HepG2 (cell line): ENCODE data around the gene PEX5L. TPM values are rescaled to one million over a fixed set of nuclear protein-coding genes. Genes with fewer than 3 reads are reported as not detected.

ENCODE experiments used
- ATAC-seq: fragments of 200-7000 bp; cut with Tn5 transposase; 3 replicates; pipeline ENCODE4 v1.9.1; 2020; ENCODE audit warnings: mild to moderate bottlenecking, moderate library complexity
- BruUV-seq: library from RNA; stranded (reverse); fragments of 400-500 nt; replicated peaks from 2 replicates; lab custom pipeline; 2021; lab: Mats Ljungman, UMichigan
- CTCF ChIA-PET: fragments of 300-600 bp; formaldehyde crosslinking; extraction: SDS; loops from one replicate; lab custom pipeline; 2021; ENCODE audit warnings: low total read pairs, inconsistent platforms, low intra/inter-chr PET ratio; lab: Yijun Ruan, JAX
- POLR2A ChIA-PET: fragments of 350-600 bp; sonication (Branson Sonifier 250); formaldehyde crosslinking; loops from one replicate; lab custom pipeline; 2020; ENCODE audit warnings: antibody characterized with exemption, inconsistent platforms; lab: Yijun Ruan, JAX
- DNase-seq: peaks from one replicate; pipeline ENCODE4 v3.0.0-alpha.2; 2015; ENCODE audit warnings: low spot score
- FAIRE-seq: peaks from 3 replicates; lab custom pipeline; 2011; peaks lifted over from hg19 to GRCh38; lab: Jason Lieb, UNC
- H2AFZ ChIP-seq: one replicate; pipeline ENCODE4 v1.6.1; 2011; ENCODE audit warnings: low read length, inconsistent platforms
- H3K27ac ChIP-seq: fragments of 300-600 bp; 3 replicates; pipeline ENCODE4 v1.8.0; 2011; ENCODE audit warnings: mixed run types, mild to moderate bottlenecking, mixed read lengths, low read length, inconsistent platforms; ENCODE audit not compliant: insufficient read depth; ENCODE audit errors: extremely low read length
- H3K27me3 ChIP-seq, 2 experiments: fragments of 200-600 bp in 1 of 2; 2 replicates in 1 of 2; 3 replicates in 1 of 2; pipeline versions ENCODE4 v1.6.0 to v1.8.0; 2011; ENCODE audit warnings: low read length in 2 of 2, mild to moderate bottlenecking in 2 of 2, moderate library complexity in 2 of 2, inconsistent platforms in 1 of 2; ENCODE audit not compliant: insufficient read depth in 2 of 2, control insufficient read depth in 1 of 2
- H3K36me3 ChIP-seq, 2 experiments: fragments of 200-600 bp in 1 of 2; replicated peaks in 1 of 2; 2 replicates in 1 of 2; 3 replicates in 1 of 2; pipeline versions ENCODE4 v1.5.1 to v1.8.0; 2011; ENCODE audit warnings: low read length in 2 of 2, inconsistent platforms in 1 of 2; ENCODE audit not compliant: insufficient read depth in 2 of 2, control insufficient read depth in 1 of 2
- H3K4me1 ChIP-seq: 2 replicates; pipeline ENCODE4 v1.5.1; 2012; ENCODE audit warnings: low read length, inconsistent platforms; ENCODE audit not compliant: insufficient read depth
- H3K4me2 ChIP-seq: 2 replicates; pipeline ENCODE4 v1.6.0; 2011; ENCODE audit warnings: low read depth, low read length, inconsistent platforms
- H3K4me3 ChIP-seq, 3 experiments: fragments of 200-600 bp in 1 of 3; sonication (generic), shearing (Covaris generic) in 1 of 3; replicated peaks in 1 of 3; 2 replicates each; pipeline ENCODE4 v1.5.1; 2011 to 2016; ENCODE audit warnings: low read length in 3 of 3, inconsistent platforms in 2 of 3, low read depth in 2 of 3, mild to moderate bottlenecking in 2 of 3, control low read depth in 1 of 3, mixed read lengths in 1 of 3; ENCODE audit not compliant: insufficient read depth in 1 of 3
- H3K79me2 ChIP-seq: one replicate; pipeline ENCODE4 v1.6.1; 2011; ENCODE audit warnings: low read length, inconsistent platforms; ENCODE audit not compliant: insufficient read depth
- H3K9ac ChIP-seq: 2 replicates; pipeline ENCODE4 v1.6.0; 2011; ENCODE audit warnings: mild to moderate bottlenecking, low read depth, low read length, inconsistent platforms; ENCODE audit not compliant: insufficient read depth
- H3K9me3 ChIP-seq: 2 replicates; pipeline ENCODE4 v1.5.1; 2012; ENCODE audit warnings: mild to moderate bottlenecking, low read length
- H4K20me1 ChIP-seq: 2 replicates; pipeline ENCODE4 v1.6.0; 2011; ENCODE audit warnings: inconsistent platforms, mild to moderate bottlenecking, low read length, moderate library complexity; ENCODE audit not compliant: insufficient read depth
- BHLHE40 ChIP-seq: IDR thresholded peaks from 2 replicates; pipeline ENCODE4 v1.6.1; 2011; ENCODE audit warnings: low read length, improper control_type of control experiment
- HOXA5 ChIP-seq: sonication (generic); formaldehyde crosslinking; IDR thresholded peaks from 2 replicates; pipeline ENCODE4 v1.4.0; 2020; ENCODE audit warnings: missing genetic modification reagents
- HOXA9 ChIP-seq: sonication (generic); formaldehyde crosslinking; IDR thresholded peaks from 2 replicates; pipeline ENCODE4 v1.8.1; 2022; ENCODE audit warnings: missing genetic modification reagents, mild to moderate bottlenecking, moderate library complexity, borderline replicate concordance
- IKZF1 ChIP-seq: fragments of 450-650 bp; IDR thresholded peaks from 2 replicates; pipeline ENCODE4 v1.7.1; 2016
- ISX ChIP-seq: sonication (generic); formaldehyde crosslinking; conservative IDR thresholded peaks from 2 replicates; pipeline ENCODE4 v1.5.0; 2020; ENCODE audit warnings: missing genetic modification reagents
- JUNB ChIP-seq: sonication (generic); formaldehyde crosslinking; IDR thresholded peaks from 2 replicates; pipeline ENCODE4 v1.8.0; 2022; ENCODE audit warnings: missing genetic modification reagents, mild to moderate bottlenecking, borderline replicate concordance
- NFKB2 ChIP-seq: sonication (generic); formaldehyde crosslinking; IDR thresholded peaks from 2 replicates; pipeline ENCODE4 v1.4.0; 2020; ENCODE audit warnings: missing genetic modification reagents, borderline replicate concordance
- NONO ChIP-seq, 2 experiments: fragments of 450-650 bp in 1 of 2; sonication (generic) in 1 of 2; formaldehyde crosslinking in 1 of 2; IDR thresholded peaks in 1 of 2; conservative IDR thresholded peaks in 1 of 2; 2 replicates each; pipeline versions ENCODE4 v1.6.1 to v1.8.0; 2017 to 2022; ENCODE audit warnings: mild to moderate bottlenecking in 1 of 2, missing genetic modification reagents in 1 of 2, moderate library complexity in 1 of 2
- PHF5A ChIP-seq: IDR thresholded peaks from one replicate; pipeline ENCODE4 v1.6.1; 2018; ENCODE audit warnings: low read depth, missing genetic modification reagents; ENCODE audit not compliant: unreplicated experiment
- SAP130 ChIP-seq: IDR thresholded peaks from 2 replicates; pipeline ENCODE4 v1.6.1; 2016; ENCODE audit warnings: low read depth
- SKIL ChIP-seq: sonication (generic); formaldehyde crosslinking; IDR thresholded peaks from 2 replicates; pipeline ENCODE4 v1.8.0; 2022; ENCODE audit warnings: missing genetic modification reagents, mild to moderate bottlenecking, moderate library complexity, borderline replicate concordance
- TSC22D2 ChIP-seq: sonication (generic); formaldehyde crosslinking; IDR thresholded peaks from 2 replicates; pipeline ENCODE4 v1.5.1; 2020; ENCODE audit warnings: missing genetic modification reagents, mild to moderate bottlenecking, borderline replicate concordance
- ZNF607 ChIP-seq: sonication (generic); formaldehyde crosslinking; IDR thresholded peaks from 2 replicates; pipeline ENCODE4 v1.5.1; 2020; ENCODE audit warnings: missing genetic modification reagents, mild to moderate bottlenecking, borderline replicate concordance
- ZNF709 ChIP-seq: sonication (generic); formaldehyde crosslinking; IDR thresholded peaks from 2 replicates; pipeline ENCODE4 v1.5.0; 2020; ENCODE audit warnings: mild to moderate bottlenecking, missing genetic modification reagents
- ZSCAN31 ChIP-seq: sonication (generic); formaldehyde crosslinking; IDR thresholded peaks from 2 replicates; pipeline ENCODE4 v1.5.0; 2020; ENCODE audit warnings: low read depth, mild to moderate bottlenecking, missing genetic modification reagents
- in situ Hi-C: cut with HindIII; loops from 2 replicates; pipeline ENCODE4 v1.10.0; 2017; ENCODE audit warnings: low pct_unique_long_range_greater_than_20kb; ENCODE audit not compliant: extremely low pct_ligation_motif_present
- intact Hi-C: fragments of 100-400 bp; cut with micrococcal nuclease; formaldehyde crosslinking; loops from one replicate; pipeline ENCODE4 v1.10.0; 2022; ENCODE audit not compliant: unreplicated experiment
- polyA plus RNA-seq, 8 experiments: library from polyadenylated mRNA; depleted of rRNA in 3 of 8; stranded (reverse) in 7 of 8; unstranded in 1 of 8; fragments of >200 nt; fragmentation: Illumina TruSeq in 4 of 8; extraction: Trizol in 4 of 8; gene quantifications; 2 replicates each; pipeline versions ENCODE4 v1.2.1 to v1.2.3, GENCODE V29; 2011 to 2016; ENCODE audit warnings: low read depth in 4 of 8, missing spikeins in 1 of 8, mixed read lengths in 1 of 8; ENCODE audit not compliant: insufficient read depth in 1 of 8
- total RNA-seq, 5 experiments: library from RNA; depleted of rRNA; stranded (reverse); fragments of >200 nt; fragmentation: Illumina TruSeq; extraction: Trizol; gene quantifications; 2 replicates each; pipeline ENCODE4 v1.2.3, GENCODE V29; 2016; ENCODE audit warnings: low read depth in 1 of 5
- TF ChIP-seq, protein P1 (sequence below): IDR thresholded peaks from 2 replicates; pipeline ENCODE4 v1.6.1; 2016; ENCODE audit warnings: missing genetic modification reagents, missing compliant biosample characterization
- TF ChIP-seq, protein P2 (sequence below): sonication (generic); formaldehyde crosslinking; IDR thresholded peaks from 2 replicates; pipeline ENCODE4 v1.4.0; 2020; ENCODE audit warnings: missing genetic modification reagents
- TF ChIP-seq, protein P3 (sequence below): sonication (generic); formaldehyde crosslinking; IDR thresholded peaks from 2 replicates; pipeline ENCODE4 v1.5.0; 2020; ENCODE audit warnings: mild to moderate bottlenecking, missing genetic modification reagents, borderline replicate concordance

Gene PEX5L
- total and polyA plus RNA-seq, 2 of the 13 experiments (the other 11 are each of a cell fraction or from before 2014, with no cell fraction given) = not detected

DNA sequence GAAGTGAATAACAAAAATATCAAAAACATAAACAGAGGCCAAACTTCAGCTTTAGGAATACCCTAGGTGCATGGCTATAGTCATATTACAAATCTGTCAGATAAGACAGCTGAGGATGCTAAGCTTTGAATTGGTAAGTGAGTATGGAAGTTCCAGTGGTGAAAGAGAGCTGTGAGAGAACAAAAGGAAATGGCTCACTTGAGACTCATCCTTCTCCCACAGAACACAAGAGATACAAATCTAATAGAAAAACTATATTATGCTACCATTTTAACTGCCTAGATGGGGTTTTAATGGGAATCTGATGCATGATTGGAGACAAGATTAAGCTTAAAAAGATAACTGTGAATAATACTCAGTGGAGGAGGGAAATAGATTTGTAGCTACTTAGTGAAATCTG is 21.5 kb upstream of the PEX5L start:
- Histone ChIP-seq H2AFZ (no peak overlapping the region), H3K4me3 (no peak overlapping the region), H3K79me2 (no peaks in the 10 kb centered on the region), H4K20me1 (no peaks in the 10 kb centered on the region), H3K27ac (no peak overlapping the region), H3K27me3 (no peaks in the 10 kb centered on the region), H3K36me3 (no peaks in the 10 kb centered on the region), H3K4me1 (no peaks in the 10 kb centered on the region), H3K9ac (no peak overlapping the region), H3K9me3 (no peaks in the 10 kb centered on the region), H3K4me2 (no peak overlapping the region)
- ChIA-PET POLR2A (no interaction called here), CTCF (no interaction called here)
- in situ Hi-C loops (no loop called here), intact Hi-C loops (no loop called here)
- FAIRE-seq (no peak), DNase-seq (no peak), ATAC-seq (no peak)
- TF ChIP-seq JUNB (CRISPR knock-in tag) (no peak), SAP130 (no peak), ISX (CRISPR knock-in tag) (no peak), NFKB2 (CRISPR knock-in tag) (no peak), IKZF1 (no peak), TSC22D2 (CRISPR knock-in tag) (no peak), ZNF709 (CRISPR knock-in tag) (no peak), PHF5A (no peak), BHLHE40 (no peak), ZSCAN31 (CRISPR knock-in tag) (no peak), NONO (IDR thresholded peaks at IDR 0.05) (no peak), NONO (CRISPR knock-in tag; conservative IDR thresholded peaks at IDR 0.05) (no peak), HOXA5 (CRISPR knock-in tag) (no peak), HOXA9 (CRISPR knock-in tag) (no peak), ZNF607 (CRISPR knock-in tag) (no peak), SKIL (CRISPR knock-in tag) (no peak)
- TF ChIP-seq, protein P1, sequence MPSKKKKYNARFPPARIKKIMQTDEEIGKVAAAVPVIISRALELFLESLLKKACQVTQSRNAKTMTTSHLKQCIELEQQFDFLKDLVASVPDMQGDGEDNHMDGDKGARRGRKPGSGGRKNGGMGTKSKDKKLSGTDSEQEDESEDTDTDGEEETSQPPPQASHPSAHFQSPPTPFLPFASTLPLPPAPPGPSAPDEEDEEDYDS (CRISPR knock-in tag) = no peak
- TF ChIP-seq, protein P2, sequence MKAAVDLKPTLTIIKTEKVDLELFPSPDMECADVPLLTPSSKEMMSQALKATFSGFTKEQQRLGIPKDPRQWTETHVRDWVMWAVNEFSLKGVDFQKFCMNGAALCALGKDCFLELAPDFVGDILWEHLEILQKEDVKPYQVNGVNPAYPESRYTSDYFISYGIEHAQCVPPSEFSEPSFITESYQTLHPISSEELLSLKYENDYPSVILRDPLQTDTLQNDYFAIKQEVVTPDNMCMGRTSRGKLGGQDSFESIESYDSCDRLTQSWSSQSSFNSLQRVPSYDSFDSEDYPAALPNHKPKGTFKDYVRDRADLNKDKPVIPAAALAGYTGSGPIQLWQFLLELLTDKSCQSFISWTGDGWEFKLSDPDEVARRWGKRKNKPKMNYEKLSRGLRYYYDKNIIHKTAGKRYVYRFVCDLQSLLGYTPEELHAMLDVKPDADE = no peak
- TF ChIP-seq, protein P3, sequence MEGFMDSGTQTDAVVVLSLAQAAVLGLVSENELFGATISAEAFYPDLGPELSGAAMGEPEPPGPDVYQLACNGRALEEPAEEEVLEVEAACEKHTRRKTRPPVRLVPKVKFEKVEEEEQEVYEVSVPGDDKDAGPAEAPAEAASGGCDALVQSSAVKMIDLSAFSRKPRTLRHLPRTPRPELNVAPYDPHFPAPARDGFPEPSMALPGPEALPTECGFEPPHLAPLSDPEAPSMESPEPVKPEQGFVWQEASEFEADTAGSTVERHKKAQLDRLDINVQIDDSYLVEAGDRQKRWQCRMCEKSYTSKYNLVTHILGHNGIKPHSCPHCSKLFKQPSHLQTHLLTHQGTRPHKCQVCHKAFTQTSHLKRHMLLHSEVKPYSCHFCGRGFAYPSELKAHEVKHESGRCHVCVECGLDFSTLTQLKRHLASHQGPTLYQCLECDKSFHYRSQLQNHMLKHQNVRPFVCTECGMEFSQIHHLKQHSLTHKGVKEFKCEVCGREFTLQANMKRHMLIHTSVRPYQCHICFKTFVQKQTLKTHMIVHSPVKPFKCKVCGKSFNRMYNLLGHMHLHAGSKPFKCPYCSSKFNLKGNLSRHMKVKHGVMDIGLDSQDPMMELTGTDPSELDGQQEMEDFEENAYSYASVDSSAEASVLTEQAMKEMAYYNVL (CRISPR knock-in tag) = no peak
- BruUV-seq = no TSS peak
